Measurements from ENCODE around the gene CLEC20A. TPM values are rescaled to one million over a fixed set of nuclear protein-coding genes. Genes with fewer than 3 reads are reported as not detected.

The CLEC20A gene
- total and polyA plus RNA-seq, 2 of the 8 experiments (the other 6 are each of a cell fraction or from before 2014, with no cell fraction given): not detected

DNA sequence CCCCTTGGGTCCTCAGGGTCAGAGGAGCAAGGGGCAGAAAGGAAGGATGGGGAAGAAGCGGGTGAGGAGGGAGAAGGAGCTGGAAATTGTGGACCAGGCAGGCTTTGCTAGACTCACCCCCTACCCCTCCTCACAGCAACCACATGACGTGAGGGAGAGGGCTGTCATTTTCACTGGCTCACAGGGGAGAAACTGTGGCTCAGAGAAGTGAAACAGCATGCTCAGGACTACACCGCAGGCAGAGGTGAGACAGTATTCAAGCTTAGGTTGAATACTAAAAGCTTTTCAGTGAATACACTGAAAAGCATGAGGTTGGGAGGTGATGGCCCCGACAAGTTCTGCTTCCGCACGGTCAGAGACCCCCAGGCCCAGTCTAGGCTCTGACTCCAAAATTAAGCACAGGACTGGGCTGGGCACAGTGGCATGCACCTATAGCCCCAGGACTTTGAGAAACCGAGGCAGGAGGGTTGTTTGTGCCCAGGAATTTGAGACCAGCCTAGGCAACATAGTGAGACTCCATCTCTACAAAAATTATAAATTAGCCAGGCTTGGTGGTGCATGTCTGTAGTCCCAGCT, 1.2 kb upstream of the CLEC20A start:
- no peak overlapping the region for H3K4ac ChIP-seq (replicated peaks; ENCODE audit: insufficient read length, low read depth, low read length)
- H3K79me1 ChIP-seq (ENCODE audit: low read depth, low read length): no peaks in the 10 kb centered on the region
- TF ChIP-seq SIRT6 (IDR thresholded peaks at IDR 0.05; ENCODE audit: low read length): no peak
- H3K14ac ChIP-seq (ENCODE audit: insufficient read length): no peak overlapping the region
- no peak overlapping the region for H2BK5ac ChIP-seq (ENCODE audit: low read depth, low read length)
- no peak overlapping the region for H4K5ac ChIP-seq (ENCODE audit: insufficient read length, low read depth, low read length)
- no peaks in the 10 kb centered on the region for H3K9me3 ChIP-seq (ENCODE audit: insufficient read depth in 2 of 2, low read depth in 1 of 2, low read length in 1 of 2)
- FAIRE-seq: no peak
- no peak overlapping the region for H2AFZ ChIP-seq (ENCODE audit: low read length)
- H4K8ac ChIP-seq (ENCODE audit: extremely low read depth, insufficient read depth, low read length): no peak overlapping the region
- no peak overlapping the region for H2BK15ac ChIP-seq (ENCODE audit: low read length)
- WGBS, 2 experiments (ENCODE audit: extremely low coverage in 1 of 2, insufficient coverage in 1 of 2, insufficient read length in 1 of 2, insufficient replicate concordance in 2 of 2, low coverage in 1 of 2, low lambda C conversion rate in 2 of 2, missing lambda C conversion rate in 1 of 2): 84% methylated on average over 7 of the region's 7 CpGs; no CpG with 5 or more reads in 1 of the 2 experiments
- H3K9ac ChIP-seq (replicated peaks in 1 of 4; ENCODE audit: extremely low read depth in 1 of 4, low read depth in 3 of 4, low read length in 3 of 4): no peak overlapping the region
- H2AK5ac ChIP-seq (ENCODE audit: low read depth, low read length): no peak overlapping the region
- H3K4me2 ChIP-seq (ENCODE audit: insufficient read depth in 1 of 2, low read depth in 2 of 2, low read length in 2 of 2): no peak overlapping the region
- H3K56ac ChIP-seq (replicated peaks; ENCODE audit: insufficient read length, low read depth, low read length): no peak overlapping the region
- H4K20me1 ChIP-seq (replicated peaks in 1 of 2; ENCODE audit: control insufficient read depth in 1 of 2, insufficient read depth in 2 of 2, low read length in 2 of 2): no peaks in the 10 kb centered on the region
- no peak overlapping the region for H2BK12ac ChIP-seq (ENCODE audit: low read depth, low read length)
- H3K79me2 ChIP-seq (ENCODE audit: control insufficient read depth in 1 of 2, insufficient read depth in 2 of 2, low read length in 2 of 2): no peaks in the 10 kb centered on the region
- no peak overlapping the region for H3K4me3 ChIP-seq (ENCODE audit: extremely low read depth in 1 of 4, insufficient read depth in 2 of 4, low read depth in 3 of 4, low read length in 4 of 4)
- CTCF ChIA-PET (ENCODE audit: partially characterized antibody): interaction anchor here (0.6 to 13.1 kb wide), 7 partner anchors 9 to 186 kb away, joined by 3 to 238 read pairs (median 83); partner anchors contain the start of gene TEX35
- no peaks in the 10 kb centered on the region; the same call in 1 of the 2 replicates for H3K23me2 ChIP-seq (ENCODE audit: low read depth, low read length)
- no peaks in the 10 kb centered on the region for H3K36me3 ChIP-seq (ENCODE audit: control insufficient read depth in 2 of 4, insufficient read depth in 4 of 4, low read length in 3 of 4)
- H3K18ac ChIP-seq (ENCODE audit: extremely low read depth, low read length): no peak overlapping the region
- H3K4me1 ChIP-seq (replicated peaks in 1 of 4; ENCODE audit: control insufficient read depth in 3 of 4, insufficient read depth in 4 of 4, low read length in 3 of 4): no peaks in the 10 kb centered on the region; a peak in 1 of 7 replicates
- POLR2A ChIA-PET (ENCODE audit: partially characterized antibody): no interaction called here
- H3K23ac ChIP-seq (ENCODE audit: insufficient read length): no peak overlapping the region
- no peak overlapping the region for H2BK120ac ChIP-seq (replicated peaks; ENCODE audit: low read depth, low read length)
- no peak for DNase-seq (ENCODE audit: low read depth in 1 of 2, low spot score in 2 of 2)
- H4K91ac ChIP-seq (replicated peaks; ENCODE audit: insufficient read length, low read length): no peak overlapping the region
- no peaks in the 10 kb centered on the region for H3K27me3 ChIP-seq (replicated peaks in 1 of 4; ENCODE audit: control insufficient read depth in 3 of 4, extremely low read depth in 1 of 4, insufficient read depth in 3 of 4, low read length in 3 of 4)
- H3K27ac ChIP-seq (ENCODE audit: low read depth, low read length): no peak overlapping the region
- no peak overlapping the region for H2BK20ac ChIP-seq (ENCODE audit: low read length)

Measured in H1 (cell line).